SK-N-MC (cell line): ENCODE measurements around the gene SH3PXD2A.

Source experiments
- EZH2 ChIP-seq: fragments of 200-600 bp; sonication (generic); IDR thresholded peaks from one replicate; pipeline ENCODE4 v1.6.1; 2017; ENCODE audit warnings: antibody characterized with exemption
- FOXP2 ChIP-seq: optimal IDR thresholded peaks from 2 replicates; pipeline ENCODE3; 2011; ENCODE audit warnings: mild to moderate bottlenecking, moderate library complexity; ENCODE audit not compliant: insufficient read depth; ENCODE audit errors: extremely low read length, control extremely low read depth
- POLR2AphosphoS5 ChIP-seq: IDR thresholded peaks from 2 replicates; pipeline ENCODE4 v1.6.1; 2012; ENCODE audit warnings: mild to moderate bottlenecking, low read depth, low read length, borderline replicate concordance

DNA sequence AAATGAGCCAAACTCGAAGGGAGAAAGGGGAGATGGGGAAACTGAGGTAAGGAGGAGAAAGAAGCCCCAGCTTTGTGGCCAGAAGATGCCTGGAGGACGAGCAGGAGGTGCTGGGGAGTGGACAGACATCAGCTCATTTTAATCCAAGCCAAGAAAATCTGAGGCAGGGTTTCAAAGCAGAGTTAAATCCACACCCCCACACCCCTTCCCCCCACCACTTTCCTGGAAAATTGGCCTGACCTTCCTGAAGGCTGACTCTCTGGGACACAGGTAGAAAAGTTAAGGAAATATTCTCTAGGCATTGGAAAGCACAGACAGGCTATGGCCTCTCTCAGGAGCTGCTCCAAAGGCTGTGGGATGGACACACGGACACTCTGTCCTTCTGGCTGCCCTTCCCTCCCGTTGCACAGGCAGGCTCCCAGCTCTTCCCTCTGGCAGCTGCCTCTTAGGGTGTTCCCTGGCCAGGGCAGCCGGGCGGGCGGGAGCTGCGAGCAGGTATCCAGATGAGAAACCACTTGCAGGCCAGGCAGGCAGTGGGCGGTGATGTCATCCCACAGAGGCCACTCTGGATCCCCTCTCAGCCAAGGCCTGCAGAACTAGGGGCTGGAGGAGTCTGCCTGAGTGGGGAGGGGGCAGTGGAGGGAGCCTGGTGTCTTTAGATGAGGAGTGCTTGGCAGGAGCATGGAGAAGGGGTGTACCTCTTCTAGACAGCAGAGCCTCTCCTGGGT, 190.1 kb downstream of the SH3PXD2A start:
- TF ChIP-seq POLR2AphosphoS5 (no peak), EZH2 (no peak), FOXP2 (no peak)
